ENCODE data around the gene KRTAP10-5. TPM values are rescaled to one million over a fixed set of nuclear protein-coding genes. Genes with fewer than 3 reads are reported as not detected.
"Not testable (repeated sequence)": the region's sequence is repeated elsewhere in the genome, so short reads cannot be mapped to it uniquely, and the experiment has no call there.

The KRTAP10-5 gene
- total RNA-seq, 6 experiments from 2014 or later = not detected

DNA sequence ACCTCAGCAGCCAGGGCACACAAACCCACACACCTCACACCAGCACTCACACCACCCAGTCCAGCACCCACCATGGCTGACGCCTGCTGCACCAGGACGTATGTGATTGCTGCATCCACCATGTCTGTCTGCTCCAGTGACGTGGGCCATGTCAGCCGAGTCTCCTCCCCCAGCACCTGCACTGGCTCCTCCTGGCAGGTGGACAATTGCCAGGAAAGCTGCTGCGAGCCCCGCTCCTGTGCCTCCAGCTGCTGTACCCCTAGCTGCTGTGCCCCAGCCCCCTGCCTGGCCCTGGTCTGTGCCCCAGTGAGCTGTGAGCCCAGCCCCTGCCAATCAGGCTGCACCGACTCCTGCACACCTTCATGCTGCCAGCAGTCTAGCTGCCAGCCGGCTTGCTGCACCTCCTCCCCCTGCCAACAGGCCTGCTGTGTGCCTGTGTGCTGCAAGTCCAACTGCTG lies 31.7 kb upstream of the KRTAP10-5 start, which contains the start of gene KRTAP10-8:
KRTAP10-8 (plus strand) TSS at position 51 of the 458 bp plus-strand sequence; CDS start at position 73, 22 bp downstream.
- TF ChIP-seq, protein P1, sequence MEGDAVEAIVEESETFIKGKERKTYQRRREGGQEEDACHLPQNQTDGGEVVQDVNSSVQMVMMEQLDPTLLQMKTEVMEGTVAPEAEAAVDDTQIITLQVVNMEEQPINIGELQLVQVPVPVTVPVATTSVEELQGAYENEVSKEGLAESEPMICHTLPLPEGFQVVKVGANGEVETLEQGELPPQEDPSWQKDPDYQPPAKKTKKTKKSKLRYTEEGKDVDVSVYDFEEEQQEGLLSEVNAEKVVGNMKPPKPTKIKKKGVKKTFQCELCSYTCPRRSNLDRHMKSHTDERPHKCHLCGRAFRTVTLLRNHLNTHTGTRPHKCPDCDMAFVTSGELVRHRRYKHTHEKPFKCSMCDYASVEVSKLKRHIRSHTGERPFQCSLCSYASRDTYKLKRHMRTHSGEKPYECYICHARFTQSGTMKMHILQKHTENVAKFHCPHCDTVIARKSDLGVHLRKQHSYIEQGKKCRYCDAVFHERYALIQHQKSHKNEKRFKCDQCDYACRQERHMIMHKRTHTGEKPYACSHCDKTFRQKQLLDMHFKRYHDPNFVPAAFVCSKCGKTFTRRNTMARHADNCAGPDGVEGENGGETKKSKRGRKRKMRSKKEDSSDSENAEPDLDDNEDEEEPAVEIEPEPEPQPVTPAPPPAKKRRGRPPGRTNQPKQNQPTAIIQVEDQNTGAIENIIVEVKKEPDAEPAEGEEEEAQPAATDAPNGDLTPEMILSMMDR (IDR thresholded peaks at IDR 0.05) = no peak
- no peak for TF ChIP-seq POLR2A (IDR thresholded peaks at IDR 0.05)
- no CpG with 5 or more reads among the region's 8 CpGs for WGBS (ENCODE audit: insufficient coverage, low coverage, low lambda C conversion rate, missing lambda C conversion rate)
- no peak for ATAC-seq
- no peak within 1 kb of the TSS for H3K4me3 ChIP-seq
- DNase-seq = no peak
- H3K36me3 ChIP-seq = no peaks in the 10 kb centered on the region
- no peaks in the 10 kb centered on the region for H3K4me1 ChIP-seq
- H3K27me3 ChIP-seq = no peaks in the 10 kb centered on the region
- no peaks in the 10 kb centered on the region for H3K9me3 ChIP-seq
- intact Hi-C loops (cut with DNase I) = no loop called here
- H3K27ac ChIP-seq = no peak within 1 kb of the TSS

DNA sequence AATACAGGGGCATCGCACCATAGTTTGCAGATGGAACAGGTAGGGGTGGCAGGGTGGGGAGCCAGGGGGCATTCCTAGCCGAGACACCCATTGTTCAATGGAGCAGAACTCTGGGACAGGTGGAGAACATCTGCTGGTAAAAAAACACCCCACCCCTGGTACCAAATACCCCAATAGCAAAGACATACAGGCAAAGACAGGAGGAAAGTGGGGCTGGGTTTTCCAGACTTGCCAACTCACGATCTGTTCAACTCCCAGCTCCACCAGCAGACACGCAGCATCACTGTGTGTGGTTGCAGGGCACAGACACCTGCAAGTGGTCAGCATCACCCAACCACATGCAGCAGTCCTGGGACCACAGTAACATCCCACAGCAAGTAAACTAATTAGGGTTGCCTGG lies 31.1 kb upstream of the KRTAP10-5 start:
- TF ChIP-seq, protein P1 (IDR thresholded peaks at IDR 0.05) = no peak
- no peak for TF ChIP-seq POLR2A (IDR thresholded peaks at IDR 0.05)
- Histone ChIP-seq H3K36me3 (no peaks in the 10 kb centered on the region), H3K9me3 (no peaks in the 10 kb centered on the region), H3K4me3 (no peak overlapping the region), H3K27me3 (no peaks in the 10 kb centered on the region), H3K4me1 (no peaks in the 10 kb centered on the region), H3K27ac (no peak overlapping the region)
- intact Hi-C loops (cut with DNase I) = no loop called here
- no peak for ATAC-seq
- no peak for DNase-seq
- WGBS (ENCODE audit: insufficient coverage, low coverage, low lambda C conversion rate, missing lambda C conversion rate) = no CpG with 5 or more reads among the region's 4 CpGs

DNA sequence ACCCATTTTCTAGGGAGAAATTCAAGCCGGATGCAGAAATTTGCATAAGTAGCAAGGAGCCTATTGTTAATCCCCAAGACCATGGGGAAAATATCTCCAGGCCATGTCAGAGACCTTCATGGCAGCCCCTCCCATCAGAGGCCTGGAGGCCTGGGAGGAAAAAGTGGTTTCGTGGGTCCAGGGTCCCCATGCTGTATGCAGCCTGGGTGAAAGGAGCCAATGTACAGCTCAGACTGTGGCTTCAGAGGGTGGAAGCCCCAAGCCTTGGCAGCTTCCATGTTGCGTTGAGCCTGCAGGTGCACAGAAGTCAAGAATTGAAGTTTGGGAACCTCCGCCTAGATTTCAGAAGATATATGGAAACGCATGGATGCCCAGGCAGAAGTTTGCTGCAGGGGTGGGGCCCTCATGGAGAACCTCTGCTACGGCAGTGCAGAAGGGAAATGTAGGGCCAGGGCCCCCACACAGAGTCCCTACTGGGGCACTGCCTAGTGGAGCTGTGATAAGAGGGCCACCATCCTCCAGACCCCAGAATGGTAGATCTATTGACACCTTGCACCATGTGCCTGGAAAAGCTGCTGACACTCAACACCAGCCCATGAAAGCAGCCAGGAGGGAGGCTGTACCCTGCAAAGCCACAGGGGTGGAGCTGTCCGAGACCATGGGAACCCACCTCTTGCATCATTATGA lies 29.9 kb upstream of the KRTAP10-5 start:
- H3K27me3 ChIP-seq; H3K9me3 ChIP-seq; ATAC-seq; H3K27ac ChIP-seq; H3K36me3 ChIP-seq; DNase-seq; H3K4me1 ChIP-seq; intact Hi-C loops (cut with DNase I); H3K4me3 ChIP-seq: not testable (repeated sequence)
- 96% methylated on average over 4 of the region's 7 CpGs for WGBS (ENCODE audit: insufficient coverage, low coverage, low lambda C conversion rate, missing lambda C conversion rate)

DNA sequence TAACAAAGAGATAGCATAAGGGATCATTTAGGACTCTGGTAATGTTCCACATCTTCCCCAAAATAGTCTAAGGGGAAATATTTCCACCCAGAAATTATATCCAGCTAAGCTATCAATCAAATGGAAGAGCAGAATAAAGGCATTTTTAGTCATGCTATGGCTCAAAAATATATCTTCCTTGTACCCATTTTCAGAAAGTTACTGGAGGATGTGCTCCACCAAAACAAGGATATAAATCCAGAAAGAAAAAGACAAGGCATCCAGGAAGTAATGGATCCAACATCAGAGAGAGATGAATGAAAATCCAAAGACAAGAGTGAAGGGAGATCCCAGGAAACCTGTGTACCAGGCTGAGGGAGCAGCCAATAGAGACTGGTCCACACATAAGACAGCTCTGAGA lies 28.8 kb upstream of the KRTAP10-5 start:
- TF ChIP-seq, protein P1 (IDR thresholded peaks at IDR 0.05) = no peak
- no peak for TF ChIP-seq POLR2A (IDR thresholded peaks at IDR 0.05)
- Histone ChIP-seq H3K27ac (no peak overlapping the region), H3K9me3 (no peaks in the 10 kb centered on the region), H3K36me3 (no peaks in the 10 kb centered on the region), H3K4me1 (no peaks in the 10 kb centered on the region), H3K27me3 (no peaks in the 10 kb centered on the region), H3K4me3 (no peak overlapping the region)
- ATAC-seq (no peak), DNase-seq (no peak)
- intact Hi-C loops (cut with DNase I) = no loop called here

DNA sequence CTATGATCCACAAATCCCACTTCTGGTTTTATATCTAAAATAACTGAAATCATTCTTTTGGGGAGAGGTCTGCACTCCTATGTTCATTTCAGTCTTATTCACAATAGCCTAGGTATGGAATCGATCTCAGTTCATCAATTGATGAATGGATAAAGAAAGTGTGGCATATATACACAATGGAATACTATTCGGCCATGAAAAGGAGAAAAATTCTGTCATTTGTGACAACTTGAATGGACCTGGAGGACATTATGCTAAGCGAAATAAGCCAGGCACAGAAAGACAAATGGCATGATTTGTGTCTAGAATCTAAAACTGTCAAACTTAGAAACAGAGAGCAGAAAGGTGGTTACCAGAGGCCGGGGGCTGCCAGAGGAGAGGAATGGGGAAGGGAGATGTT lies 26.1 kb upstream of the KRTAP10-5 start:
- no peak for ATAC-seq
- H3K36me3 ChIP-seq = no peaks in the 10 kb centered on the region
- H3K4me3 ChIP-seq = no peak overlapping the region
- no peaks in the 10 kb centered on the region for H3K9me3 ChIP-seq
- H3K27ac ChIP-seq = no peak overlapping the region
- DNase-seq = no peak
- no peaks in the 10 kb centered on the region for H3K4me1 ChIP-seq
- 47% methylated on average over 3 of the region's 4 CpGs for WGBS (ENCODE audit: insufficient coverage, low coverage, low lambda C conversion rate, missing lambda C conversion rate)
- intact Hi-C loops (cut with DNase I) = no loop called here
- no peaks in the 10 kb centered on the region for H3K27me3 ChIP-seq
- TF ChIP-seq POLR2A (IDR thresholded peaks at IDR 0.05) = no peak
- TF ChIP-seq, protein P1 (IDR thresholded peaks at IDR 0.05) = no peak

Measured in right lobe of liver (tissue), 6 donors.